Measurements from ENCODE around the gene TGFBR2.

TGFBR2 gene

GRCh38 chr3:30630238-30631030 lies 24.0 kb downstream of the TGFBR2 start:
- H3K27ac ChIP-seq = peak overlapping the region; percentile 94
- H3K4me3 ChIP-seq (ENCODE audit: low read depth in 1 of 2, low read length in 1 of 2) = peak overlapping the region; percentile 45 to 53
- TF ChIP-seq, protein P1, sequence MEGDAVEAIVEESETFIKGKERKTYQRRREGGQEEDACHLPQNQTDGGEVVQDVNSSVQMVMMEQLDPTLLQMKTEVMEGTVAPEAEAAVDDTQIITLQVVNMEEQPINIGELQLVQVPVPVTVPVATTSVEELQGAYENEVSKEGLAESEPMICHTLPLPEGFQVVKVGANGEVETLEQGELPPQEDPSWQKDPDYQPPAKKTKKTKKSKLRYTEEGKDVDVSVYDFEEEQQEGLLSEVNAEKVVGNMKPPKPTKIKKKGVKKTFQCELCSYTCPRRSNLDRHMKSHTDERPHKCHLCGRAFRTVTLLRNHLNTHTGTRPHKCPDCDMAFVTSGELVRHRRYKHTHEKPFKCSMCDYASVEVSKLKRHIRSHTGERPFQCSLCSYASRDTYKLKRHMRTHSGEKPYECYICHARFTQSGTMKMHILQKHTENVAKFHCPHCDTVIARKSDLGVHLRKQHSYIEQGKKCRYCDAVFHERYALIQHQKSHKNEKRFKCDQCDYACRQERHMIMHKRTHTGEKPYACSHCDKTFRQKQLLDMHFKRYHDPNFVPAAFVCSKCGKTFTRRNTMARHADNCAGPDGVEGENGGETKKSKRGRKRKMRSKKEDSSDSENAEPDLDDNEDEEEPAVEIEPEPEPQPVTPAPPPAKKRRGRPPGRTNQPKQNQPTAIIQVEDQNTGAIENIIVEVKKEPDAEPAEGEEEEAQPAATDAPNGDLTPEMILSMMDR (IDR thresholded peaks at IDR 0.05) = no peak
- peaks cover 99% of the 10 kb centered on the region in 2 experiments for H3K4me1 ChIP-seq (ENCODE audit: control insufficient read depth in 1 of 2, insufficient read depth in 1 of 2, low read depth in 1 of 2, low read length in 1 of 2)
- no peaks in the 10 kb centered on the region for H3K9me3 ChIP-seq
- H3K36me3 ChIP-seq = peaks cover 26% of the 10 kb centered on the region
- H3K27me3 ChIP-seq = no peaks in the 10 kb centered on the region

DNA sequence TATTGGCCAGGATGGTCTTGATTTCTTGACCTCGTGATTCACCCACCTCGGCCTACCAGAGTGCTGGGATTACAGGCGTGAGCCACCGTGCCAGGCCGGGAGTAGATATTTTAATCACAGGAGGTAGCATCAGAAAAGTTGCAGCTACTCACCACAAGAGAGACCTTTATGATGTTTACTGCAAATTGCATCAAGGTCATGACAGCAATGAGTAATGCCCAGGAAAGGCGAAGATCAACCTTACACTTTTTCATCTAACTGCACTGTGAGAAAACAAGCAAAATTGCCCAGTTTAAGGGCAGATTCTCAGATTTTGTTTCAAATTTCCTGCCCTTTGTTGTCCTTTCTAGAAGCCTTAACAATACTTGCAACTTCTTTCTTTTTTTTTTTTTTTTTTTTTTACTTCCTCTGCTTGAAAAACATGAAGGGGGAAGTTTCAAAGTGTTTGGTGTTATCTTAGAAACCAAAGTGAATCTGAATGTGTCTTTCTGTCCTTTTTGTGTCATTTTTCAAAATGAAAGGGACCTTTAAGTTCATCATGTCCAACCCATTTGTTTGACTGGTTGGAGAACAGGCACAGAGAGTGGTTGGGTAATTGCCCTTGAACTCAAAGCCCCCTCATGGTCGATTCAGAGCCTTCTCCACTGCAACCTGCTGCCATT lies 25.0 kb downstream of the TGFBR2 start:
- TF ChIP-seq, protein P1 (IDR thresholded peaks at IDR 0.05) = no peak
- Histone ChIP-seq H3K4me3 (ENCODE audit: low read depth in 1 of 2, low read length in 1 of 2) (peak overlapping the region; percentile 45 to 53), H3K36me3 (peaks cover 17% of the 10 kb centered on the region), H3K4me1 (ENCODE audit: control insufficient read depth in 1 of 2, insufficient read depth in 1 of 2, low read depth in 1 of 2, low read length in 1 of 2) (peaks cover 99 to 100% of the 10 kb centered on the region in 2 experiments), H3K27ac (peak overlapping the region; percentile 94), H3K27me3 (no peaks in the 10 kb centered on the region), H3K9me3 (no peaks in the 10 kb centered on the region)

DNA sequence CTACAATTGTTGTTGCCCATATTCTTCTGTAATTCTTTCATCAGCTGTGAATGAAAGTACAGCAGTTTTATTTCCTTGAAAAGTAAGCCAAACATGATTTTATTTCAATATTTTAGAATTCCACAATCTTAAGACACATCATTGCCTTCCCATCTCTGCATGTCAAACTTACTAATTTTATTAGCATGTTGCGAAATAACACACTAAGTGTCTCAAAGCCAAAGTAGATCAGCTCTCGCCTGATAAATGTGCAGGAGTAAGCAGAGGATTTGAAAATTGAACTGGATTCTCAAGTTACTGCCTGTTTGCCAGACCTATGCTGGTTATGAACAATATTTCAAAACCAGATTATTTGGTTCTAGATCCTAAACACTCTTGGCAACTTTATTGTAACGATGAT lies 25.7 kb downstream of the TGFBR2 start:
- peaks cover 12% of the 10 kb centered on the region for H3K36me3 ChIP-seq

DNA sequence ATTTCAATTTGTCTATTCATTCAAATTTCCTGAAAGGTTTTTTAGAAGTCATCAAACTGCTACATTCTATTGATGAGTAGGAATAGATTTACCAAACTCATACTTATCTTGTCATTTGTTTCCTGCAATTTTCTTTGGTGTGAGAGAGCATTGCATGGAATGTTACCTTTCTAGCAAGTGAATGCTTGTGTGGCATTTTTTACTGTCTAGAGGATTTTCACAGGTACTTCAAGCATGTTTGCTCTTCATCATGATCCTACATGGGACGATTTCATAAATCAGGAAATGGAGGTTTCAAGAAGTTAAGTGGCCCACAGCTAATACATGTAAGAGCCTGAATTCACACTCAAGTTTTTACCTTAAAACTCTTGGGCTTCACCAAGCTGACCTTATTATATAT lies 26.1 kb downstream of the TGFBR2 start:
- TF ChIP-seq, protein P1 (IDR thresholded peaks at IDR 0.05) = no peak
- Histone ChIP-seq H3K4me1 (ENCODE audit: control insufficient read depth in 1 of 2, insufficient read depth in 1 of 2, low read depth in 1 of 2, low read length in 1 of 2) (peaks cover 97 to 99% of the 10 kb centered on the region in 2 experiments), H3K27me3 (no peaks in the 10 kb centered on the region), H3K9me3 (no peaks in the 10 kb centered on the region), H3K27ac (peak overlapping the region; percentile 94), H3K4me3 (ENCODE audit: low read depth in 1 of 2, low read length in 1 of 2) (peak overlapping the region; percentile 45 to 53), H3K36me3 (peaks cover 12% of the 10 kb centered on the region)

More for the DNA sequence above, 25.7 kb downstream of the TGFBR2 start:
- H3K4me3 ChIP-seq (ENCODE audit: low read depth in 1 of 2, low read length in 1 of 2) = peak overlapping the region; percentile 45 to 53
- no peaks in the 10 kb centered on the region for H3K9me3 ChIP-seq
- TF ChIP-seq, protein P1 (IDR thresholded peaks at IDR 0.05) = no peak
- H3K4me1 ChIP-seq (ENCODE audit: control insufficient read depth in 1 of 2, insufficient read depth in 1 of 2, low read depth in 1 of 2, low read length in 1 of 2) = peaks cover 97 to 99% of the 10 kb centered on the region in 2 experiments
- H3K27me3 ChIP-seq = no peaks in the 10 kb centered on the region
- H3K27ac ChIP-seq = peak overlapping the region; percentile 94

DNA sequence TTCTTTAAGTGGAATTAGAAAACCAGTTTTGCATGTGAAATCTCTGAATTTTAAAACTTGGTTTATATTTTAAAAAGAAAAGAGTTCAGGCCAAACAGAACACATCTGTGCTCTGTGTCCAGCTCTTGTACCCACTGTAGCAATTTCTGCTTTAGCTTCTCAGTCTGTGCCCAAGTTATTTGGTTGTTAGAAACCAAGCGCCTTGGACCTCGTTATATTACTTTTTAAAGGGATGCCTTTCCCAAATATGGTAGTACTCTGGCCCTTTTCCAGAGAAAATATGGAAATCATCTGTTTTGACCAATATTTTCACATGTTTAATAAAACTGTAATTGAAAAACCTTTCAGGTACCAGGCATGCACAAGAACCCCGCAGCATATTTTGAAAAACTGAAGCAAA lies 27.3 kb downstream of the TGFBR2 start:
- peaks cover 12% of the 10 kb centered on the region for H3K36me3 ChIP-seq
- H3K4me1 ChIP-seq (ENCODE audit: control insufficient read depth in 1 of 2, insufficient read depth in 1 of 2, low read depth in 1 of 2, low read length in 1 of 2) = peaks cover 97 to 100% of the 10 kb centered on the region in 2 experiments
- H3K9me3 ChIP-seq = no peaks in the 10 kb centered on the region
- peak overlapping the region; percentile 94 for H3K27ac ChIP-seq
- TF ChIP-seq, protein P1 (IDR thresholded peaks at IDR 0.05) = no peak
- H3K27me3 ChIP-seq = no peaks in the 10 kb centered on the region
- H3K4me3 ChIP-seq (ENCODE audit: low read depth in 1 of 2, low read length in 1 of 2) = peak overlapping the region in 1 of 2 experiments; percentile 53
